HG03066 (cell line): ENCODE results near the gene SNAP25.

Experiments used
- ATAC-seq: cut with Tn5 transposase; IDR thresholded peaks from one replicate; pipeline ENCODE4 v1.9.1; 2021; ENCODE audit warnings: low read depth; ENCODE audit not compliant: unreplicated experiment

The SNAP25 gene

GRCh38 chr20:10300582-10301446 lies 82.2 kb downstream of the SNAP25 start:
- ATAC-seq = no peak

GRCh38 chr20:10303852-10304251 lies 85.2 kb downstream of the SNAP25 start:
- no peak for ATAC-seq

GRCh38 chr20:10304471-10305046 lies 85.9 kb downstream of the SNAP25 start:
- no peak for ATAC-seq

GRCh38 chr20:10306440-10307358 lies 88.1 kb downstream of the SNAP25 start:
- ATAC-seq = no peak

GRCh38 chr20:10307359-10307735 lies 88.7 kb downstream of the SNAP25 start:
- ATAC-seq = no peak

GRCh38 chr20:10308652-10309051 lies 90.0 kb downstream of the SNAP25 start:
- no peak for ATAC-seq

GRCh38 chr20:10309326-10309725 lies 90.7 kb downstream of the SNAP25 start:
- ATAC-seq = no peak

- ATAC-seq = no peak
Observed at GRCh38 chr20:10312111-10312510, 93.5 kb downstream of the SNAP25 start.

- ATAC-seq = no peak
Observed at GRCh38 chr20:10313215-10313614, 94.6 kb downstream of the SNAP25 start.

- ATAC-seq = no peak
Observed at GRCh38 chr20:10313701-10314100, 95.1 kb downstream of the SNAP25 start.

GRCh38 chr20:10314198-10314597 lies 95.6 kb downstream of the SNAP25 start:
- no peak for ATAC-seq

GRCh38 chr20:10315138-10315537 lies 96.5 kb downstream of the SNAP25 start:
- no peak for ATAC-seq

- no peak for ATAC-seq
Observed at GRCh38 chr20:10316582-10316981, 98.0 kb downstream of the SNAP25 start.

- ATAC-seq = no peak
Observed at GRCh38 chr20:10318291-10319024, 99.8 kb downstream of the SNAP25 start.

- ATAC-seq = no peak
Observed at GRCh38 chr20:10319855-10320254, 101.2 kb downstream of the SNAP25 start.

- ATAC-seq = no peak
Observed at GRCh38 chr20:10321138-10321717, 102.6 kb downstream of the SNAP25 start.

GRCh38 chr20:10322073-10323012 lies 103.7 kb downstream of the SNAP25 start:
- ATAC-seq = no peak

- no peak for ATAC-seq
Observed at GRCh38 chr20:10323729-10324128, 105.1 kb downstream of the SNAP25 start.
